Epidermal melanocyte (primary cell): ENCODE measurements around the gene HSD11B1L.
"Not testable (repeated sequence)": the region's sequence is repeated elsewhere in the genome, so short reads cannot be mapped to it uniquely, and the experiment has no call there.

Source experiments
- DNase-seq: peaks from one replicate; pipeline ENCODE4 v3.0.0; 2011; ENCODE audit warnings: low spot score; ENCODE audit not compliant: insufficient read length

The HSD11B1L gene

GRCh38 chr19:5727453-5728050 is 46.7 kb downstream of the HSD11B1L start:
- DNase-seq = no peak

DNA sequence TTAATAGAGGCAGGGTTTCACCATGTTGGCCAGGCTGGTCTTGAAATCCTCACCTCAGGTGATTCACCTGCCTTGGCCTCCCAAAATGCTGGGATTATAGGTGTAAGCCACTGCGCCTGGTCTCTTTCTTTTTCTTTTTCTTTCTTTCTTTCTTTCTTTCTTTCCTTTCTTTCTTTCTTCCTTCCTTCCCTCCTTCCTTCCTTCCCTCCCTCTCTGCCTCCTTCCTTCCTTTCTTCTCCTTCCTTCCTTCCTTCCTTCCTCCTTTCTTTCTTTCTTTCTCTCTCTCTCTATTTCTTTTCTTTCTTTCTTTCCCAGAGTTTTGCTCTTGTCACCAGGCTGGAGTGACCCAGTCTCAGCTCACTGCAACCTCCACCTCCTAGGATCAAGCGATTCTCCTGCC is 52.3 kb downstream of the HSD11B1L start:
- DNase-seq = not testable (repeated sequence)
